Tibial artery (tissue), 4 donors: ENCODE data around the gene BAIAP2.

Experiments used
- DNase-seq, 2 donors: peaks; one replicate each; pipeline ENCODE4 v3.0.0-alpha.2; 2019
- H3K27ac ChIP-seq, 2 donors: fragments of 200-600 bp; sonication (generic) in 1 of 2; 1 replicate in 1 of 2; 2 replicates in 1 of 2; pipeline ENCODE4 v1.5.1; 2018 to 2019; ENCODE audit warnings: mild to moderate bottlenecking in 1 of 2
- H3K27me3 ChIP-seq, 2 donors: fragments of 200-600 bp; sonication (generic) in 1 of 2; one replicate each; pipeline versions ENCODE4 v1.5.1 to v1.6.0; 2016 to 2019
- H3K36me3 ChIP-seq, 3 donors: fragments of 200-600 bp; sonication (generic) in 2 of 3; one replicate each; pipeline ENCODE4 v1.5.1; 2016 to 2019; ENCODE audit warnings: mild to moderate bottlenecking in 2 of 3
- H3K4me1 ChIP-seq, 4 donors: fragments of 200-600 bp; sonication (generic) in 2 of 4; 1 replicate in 3 of 4; 2 replicates in 1 of 4; pipeline ENCODE4 v1.5.1; 2016 to 2019
- H3K4me3 ChIP-seq, 2 donors: fragments of 200-600 bp; sonication (generic) in 1 of 2; 1 replicate in 1 of 2; 2 replicates in 1 of 2; pipeline ENCODE4 v1.5.1; 2018 to 2019; ENCODE audit warnings: mild to moderate bottlenecking in 2 of 2
- H3K9me3 ChIP-seq, 3 donors: fragments of 200-600 bp; sonication (generic) in 1 of 3; one replicate each; pipeline ENCODE4 v1.5.1; 2016 to 2019
- CTCF ChIP-seq, 2 experiments: fragments of 200-600 bp in 1 of 2; fragments of 450-650 bp in 1 of 2; IDR thresholded peaks; one replicate each; pipeline ENCODE4 v1.5.1; 2017 to 2019; ENCODE audit warnings: antibody characterized with exemption in 2 of 2, mild to moderate bottlenecking in 1 of 2, moderate library complexity in 1 of 2
- intact Hi-C: fragments of 100-400 bp; cut with DNase I; formaldehyde crosslinking; loops from one replicate; pipeline ENCODE4 v1.15.0; 2023; ENCODE audit warnings: low total_unique reads

The BAIAP2 gene

GRCh38 chr17:81137248-81137647 lies 102.3 kb downstream of the BAIAP2 start:
- no peaks in the 10 kb centered on the region for H3K27me3 ChIP-seq
- TF ChIP-seq CTCF (IDR thresholded peaks at IDR 0.05): no peak
- H3K4me1 ChIP-seq: peaks cover 0 to under 1% (median 0%) of the 10 kb centered on the region in 4 donors
- H3K27ac ChIP-seq: no peak overlapping the region
- no peak for DNase-seq
- intact Hi-C loops: no loop called here
- H3K9me3 ChIP-seq: no peaks in the 10 kb centered on the region
- no peaks in the 10 kb centered on the region for H3K36me3 ChIP-seq
- H3K4me3 ChIP-seq: no peak overlapping the region

- H3K27ac ChIP-seq: no peak overlapping the region
- intact Hi-C loops: no loop called here
- peaks cover 0 to 9% (median 4%) of the 10 kb centered on the region in 4 donors for H3K4me1 ChIP-seq
- no peaks in the 10 kb centered on the region for H3K36me3 ChIP-seq
- H3K9me3 ChIP-seq: no peaks in the 10 kb centered on the region
- no peak overlapping the region for H3K4me3 ChIP-seq
- no peak for DNase-seq
- H3K27me3 ChIP-seq: no peaks in the 10 kb centered on the region
- TF ChIP-seq CTCF (IDR thresholded peaks at IDR 0.05): no peak
Observed at GRCh38 chr17:81138083-81138482, 103.1 kb downstream of the BAIAP2 start.

GRCh38 chr17:81138500-81138899 lies 103.5 kb downstream of the BAIAP2 start:
- Histone ChIP-seq H3K4me3 (no peak overlapping the region), H3K4me1 (peaks cover 0 to 10% (median 4%) of the 10 kb centered on the region in 4 donors), H3K36me3 (no peaks in the 10 kb centered on the region), H3K27me3 (peaks cover 0 to 3% of the 10 kb centered on the region in 2 donors), H3K9me3 (no peaks in the 10 kb centered on the region), H3K27ac (no peak overlapping the region)
- TF ChIP-seq CTCF (IDR thresholded peaks at IDR 0.05): no peak
- intact Hi-C loops: no loop called here
- no peak for DNase-seq

GRCh38 chr17:81139428-81139827 lies 104.5 kb downstream of the BAIAP2 start:
- Histone ChIP-seq H3K4me1 (peaks cover 0 to 10% (median 4%) of the 10 kb centered on the region in 4 donors), H3K36me3 (no peaks in the 10 kb centered on the region), H3K27me3 (peaks cover 0 to 12% of the 10 kb centered on the region in 2 donors), H3K9me3 (no peaks in the 10 kb centered on the region), H3K4me3 (no peak overlapping the region), H3K27ac (no peak overlapping the region)
- intact Hi-C loops: no loop called here
- TF ChIP-seq CTCF (IDR thresholded peaks at IDR 0.05): no peak
- no peak for DNase-seq

- Histone ChIP-seq H3K4me1 (peaks cover 0 to 10% (median 4%) of the 10 kb centered on the region in 4 donors), H3K36me3 (no peaks in the 10 kb centered on the region), H3K9me3 (no peaks in the 10 kb centered on the region), H3K27me3 (peaks cover 0 to 13% of the 10 kb centered on the region in 2 donors), H3K27ac (no peak overlapping the region), H3K4me3 (no peak overlapping the region)
- intact Hi-C loops: no loop called here
- no peak for TF ChIP-seq CTCF (IDR thresholded peaks at IDR 0.05)
- DNase-seq: no peak
Observed at GRCh38 chr17:81140018-81140417, 105.1 kb downstream of the BAIAP2 start.

GRCh38 chr17:81140695-81141094 lies 105.7 kb downstream of the BAIAP2 start:
- no peak for DNase-seq

More at GRCh38 chr17:81140695-81141094, 105.7 kb downstream of the BAIAP2 start:
- Histone ChIP-seq H3K36me3 (no peaks in the 10 kb centered on the region), H3K9me3 (no peaks in the 10 kb centered on the region), H3K4me3 (no peak overlapping the region), H3K27ac (no peak overlapping the region), H3K4me1 (peaks cover 0 to 10% (median 4%) of the 10 kb centered on the region in 4 donors), H3K27me3 (peaks cover 0 to 13% of the 10 kb centered on the region in 2 donors)
- intact Hi-C loops: no loop called here
- TF ChIP-seq CTCF (IDR thresholded peaks at IDR 0.05): no peak
